Parathyroid adenoma (tissue), 2 donors: ENCODE results near the gene FAM78A.
"Not testable (repeated sequence)": the region's sequence is repeated elsewhere in the genome, so short reads cannot be mapped to it uniquely, and the experiment has no call there.

Experiments used
- H2AFZ ChIP-seq: fragments of 300-600 bp; sonication (generic); one replicate; pipeline ENCODE4 v1.7.0; 2017; ENCODE audit warnings: antibody characterized with exemption, mild to moderate bottlenecking
- H3K27ac ChIP-seq: fragments of 300-600 bp; sonication (generic); one replicate; pipeline ENCODE4 v1.7.0; 2017
- H3K27me3 ChIP-seq: fragments of 300-600 bp; sonication (generic); one replicate; pipeline ENCODE4 v1.7.0; 2017; ENCODE audit warnings: low read length; ENCODE audit not compliant: control insufficient read depth, insufficient read depth
- H3K36me3 ChIP-seq: fragments of 300-600 bp; sonication (generic); one replicate; pipeline ENCODE4 v1.7.0; 2017; ENCODE audit warnings: low read length; ENCODE audit not compliant: control insufficient read depth, insufficient read depth
- H3K4me1 ChIP-seq: fragments of 300-600 bp; sonication (generic); one replicate; pipeline ENCODE4 v1.7.0; 2017; ENCODE audit warnings: control low read depth
- H3K4me2 ChIP-seq: fragments of 300-600 bp; sonication (generic); one replicate; pipeline ENCODE4 v1.7.0; 2017; ENCODE audit warnings: low read length
- H3K4me3 ChIP-seq: fragments of 300-600 bp; sonication (generic); one replicate; pipeline ENCODE4 v1.7.0; 2017; ENCODE audit warnings: low read depth, low read length
- H3K79me2 ChIP-seq: fragments of 300-600 bp; sonication (generic); one replicate; pipeline ENCODE4 v1.7.0; 2017; ENCODE audit warnings: control low read depth
- H3K9ac ChIP-seq: fragments of 300-600 bp; sonication (generic); one replicate; pipeline ENCODE4 v1.7.0; 2017; ENCODE audit warnings: mild to moderate bottlenecking
- H3K9me3 ChIP-seq: fragments of 300-600 bp; sonication (generic); one replicate; pipeline ENCODE4 v1.7.0; 2017; ENCODE audit warnings: low read length; ENCODE audit not compliant: control insufficient read depth
- TF ChIP-seq, protein P1 (sequence below): fragments of 300-600 bp; sonication (generic); IDR thresholded peaks from one replicate; pipeline ENCODE4 v1.7.0; 2017; ENCODE audit warnings: antibody characterized with exemption, mild to moderate bottlenecking
- donor health status: primary hyperparathyroidism.

Gene FAM78A

DNA sequence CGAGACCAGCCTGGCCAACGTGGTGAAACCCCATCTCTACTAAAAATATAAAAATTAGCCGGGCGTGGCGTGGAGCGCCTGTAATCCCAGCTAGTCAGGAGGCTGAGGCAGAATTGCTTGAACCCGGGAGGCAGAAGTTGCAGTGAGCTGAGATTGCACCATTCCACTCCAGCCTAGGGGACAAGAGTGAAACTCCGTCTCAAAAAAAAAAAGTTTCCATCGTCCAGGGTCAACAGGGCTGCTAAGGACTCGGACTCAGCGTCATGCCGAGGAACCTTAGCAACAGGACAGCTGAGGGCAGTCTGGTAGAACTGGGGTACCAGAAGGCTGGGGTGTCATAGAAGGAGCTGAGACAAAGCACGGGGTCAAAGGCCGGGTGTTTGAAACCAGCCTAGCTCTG, 21.7 kb downstream of the FAM78A start:
- Histone ChIP-seq H3K27me3 (no peaks in the 10 kb centered on the region), H3K36me3 (no peaks in the 10 kb centered on the region), H3K27ac (no peak overlapping the region), H3K79me2 (no peaks in the 10 kb centered on the region), H3K9ac (no peak overlapping the region), H2AFZ (no peak overlapping the region), H3K4me2 (no peak overlapping the region), H3K4me1 (no peaks in the 10 kb centered on the region), H3K4me3 (no peak overlapping the region), H3K9me3 (no peaks in the 10 kb centered on the region)
- TF ChIP-seq, protein P1, sequence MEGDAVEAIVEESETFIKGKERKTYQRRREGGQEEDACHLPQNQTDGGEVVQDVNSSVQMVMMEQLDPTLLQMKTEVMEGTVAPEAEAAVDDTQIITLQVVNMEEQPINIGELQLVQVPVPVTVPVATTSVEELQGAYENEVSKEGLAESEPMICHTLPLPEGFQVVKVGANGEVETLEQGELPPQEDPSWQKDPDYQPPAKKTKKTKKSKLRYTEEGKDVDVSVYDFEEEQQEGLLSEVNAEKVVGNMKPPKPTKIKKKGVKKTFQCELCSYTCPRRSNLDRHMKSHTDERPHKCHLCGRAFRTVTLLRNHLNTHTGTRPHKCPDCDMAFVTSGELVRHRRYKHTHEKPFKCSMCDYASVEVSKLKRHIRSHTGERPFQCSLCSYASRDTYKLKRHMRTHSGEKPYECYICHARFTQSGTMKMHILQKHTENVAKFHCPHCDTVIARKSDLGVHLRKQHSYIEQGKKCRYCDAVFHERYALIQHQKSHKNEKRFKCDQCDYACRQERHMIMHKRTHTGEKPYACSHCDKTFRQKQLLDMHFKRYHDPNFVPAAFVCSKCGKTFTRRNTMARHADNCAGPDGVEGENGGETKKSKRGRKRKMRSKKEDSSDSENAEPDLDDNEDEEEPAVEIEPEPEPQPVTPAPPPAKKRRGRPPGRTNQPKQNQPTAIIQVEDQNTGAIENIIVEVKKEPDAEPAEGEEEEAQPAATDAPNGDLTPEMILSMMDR, result no peak

DNA sequence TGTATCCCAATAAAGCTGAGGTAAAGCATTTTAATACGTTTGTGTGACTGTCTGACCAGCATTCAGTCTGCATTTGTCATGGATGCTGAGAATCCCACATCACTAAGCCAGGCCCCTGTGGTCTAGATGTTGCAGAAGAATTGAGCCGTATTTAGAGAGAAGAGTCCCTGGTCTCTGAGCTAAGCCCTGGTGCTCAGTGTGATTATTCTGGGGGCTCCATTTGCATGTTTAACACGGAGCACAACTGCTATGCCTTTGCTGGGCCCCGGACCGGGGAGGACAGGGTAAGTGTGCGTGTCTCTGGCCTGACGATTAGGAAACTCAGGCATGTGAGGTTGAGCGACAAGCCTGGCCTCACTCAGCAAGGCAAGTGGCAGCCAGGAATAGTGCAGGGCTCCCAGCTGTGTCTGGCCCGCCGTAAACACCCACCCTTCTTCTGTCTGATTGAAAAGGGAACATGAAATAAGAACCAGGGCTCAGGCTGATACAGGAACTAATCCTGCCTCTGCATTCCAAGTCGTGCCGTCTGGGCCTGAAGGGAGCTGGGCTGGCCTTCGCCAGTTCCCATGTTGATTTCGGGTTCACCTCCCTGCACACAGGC, 22.3 kb downstream of the FAM78A start:
- no peaks in the 10 kb centered on the region for H3K9me3 ChIP-seq
- no peak overlapping the region for H2AFZ ChIP-seq
- H3K4me1 ChIP-seq, result no peaks in the 10 kb centered on the region
- no peaks in the 10 kb centered on the region for H3K27me3 ChIP-seq
- no peak overlapping the region for H3K9ac ChIP-seq
- H3K27ac ChIP-seq, result no peak overlapping the region
- H3K79me2 ChIP-seq, result no peaks in the 10 kb centered on the region
- H3K4me2 ChIP-seq, result no peak overlapping the region
- no peaks in the 10 kb centered on the region for H3K36me3 ChIP-seq
- TF ChIP-seq, protein P1, result no peak
- H3K4me3 ChIP-seq, result no peak overlapping the region

DNA sequence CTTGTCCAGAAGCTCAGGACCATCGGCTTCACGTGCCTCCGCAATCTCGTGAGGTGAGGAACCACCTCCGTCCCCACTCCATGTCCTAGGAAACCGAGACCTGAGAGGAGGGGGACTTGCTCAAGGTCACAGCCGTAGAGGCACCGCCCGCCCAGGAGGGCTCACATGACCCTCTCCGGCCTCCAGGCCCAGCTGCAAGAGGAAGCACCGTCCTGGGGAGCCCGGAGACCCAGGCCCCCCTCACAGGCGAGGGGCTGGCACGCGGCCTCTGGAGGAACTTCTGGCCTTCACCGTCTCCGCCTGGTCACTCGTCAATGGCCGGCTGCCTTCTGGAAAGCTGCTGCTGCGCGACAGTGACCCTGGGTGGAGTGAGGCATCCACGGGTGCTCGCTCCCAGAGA, 24.2 kb downstream of the FAM78A start:
- no peak overlapping the region for H3K4me3 ChIP-seq
- no peak overlapping the region for H3K27ac ChIP-seq
- no peak overlapping the region for H2AFZ ChIP-seq
- no peaks in the 10 kb centered on the region for H3K4me1 ChIP-seq
- TF ChIP-seq, protein P1, result no peak
- no peaks in the 10 kb centered on the region for H3K79me2 ChIP-seq
- no peak overlapping the region for H3K9ac ChIP-seq
- H3K27me3 ChIP-seq, result no peaks in the 10 kb centered on the region
- no peaks in the 10 kb centered on the region for H3K9me3 ChIP-seq
- no peak overlapping the region for H3K4me2 ChIP-seq
- no peaks in the 10 kb centered on the region for H3K36me3 ChIP-seq

DNA sequence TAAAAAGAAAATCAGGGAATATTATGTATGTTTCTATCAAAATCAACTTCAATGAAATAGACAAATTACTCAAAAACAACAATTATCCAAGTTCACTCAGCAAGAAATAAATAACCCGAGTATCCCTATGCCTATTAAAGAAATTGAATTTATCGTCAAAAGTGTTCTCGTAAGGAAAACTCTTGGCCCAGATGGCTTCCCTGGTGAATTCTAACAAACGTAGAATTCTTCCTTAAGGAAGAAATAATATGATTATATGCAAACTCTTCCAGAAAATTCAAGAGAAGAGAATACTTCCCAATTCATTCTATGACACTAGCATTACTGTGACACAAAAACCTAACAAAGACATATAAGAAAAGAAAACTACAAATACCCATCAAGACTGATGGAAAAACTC, 29.7 kb downstream of the FAM78A start:
- Histone ChIP-seq H3K9me3 (no peaks in the 10 kb centered on the region), H3K9ac (no peak overlapping the region), H3K27ac (no peak overlapping the region), H3K4me1 (no peaks in the 10 kb centered on the region), H3K4me2 (no peak overlapping the region), H3K36me3 (no peaks in the 10 kb centered on the region), H3K27me3 (no peaks in the 10 kb centered on the region), H2AFZ (no peak overlapping the region), H3K4me3 (no peak overlapping the region), H3K79me2 (no peaks in the 10 kb centered on the region)
- TF ChIP-seq, protein P1, result no peak

DNA sequence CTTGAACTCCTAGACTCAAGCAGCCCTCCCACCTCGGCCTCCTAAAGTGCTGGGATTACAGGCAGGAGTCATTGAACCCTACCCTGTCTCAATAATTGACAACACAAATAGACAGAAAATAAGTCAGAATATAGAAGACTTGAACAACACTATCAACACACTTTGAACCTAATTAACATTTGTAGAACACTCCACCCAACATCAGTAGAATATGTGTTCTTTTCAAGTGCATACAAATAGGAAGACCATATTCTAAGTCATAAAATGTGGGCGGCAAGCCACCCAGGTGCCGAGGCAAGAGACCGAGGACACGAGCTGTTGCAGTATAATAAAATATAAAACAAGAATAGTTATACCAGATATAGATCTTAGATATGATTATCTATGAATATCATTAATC, 32.0 kb downstream of the FAM78A start:
- not testable (repeated sequence) for H3K4me2 ChIP-seq, H3K9ac ChIP-seq, H3K27me3 ChIP-seq, H3K4me1 ChIP-seq, H3K79me2 ChIP-seq, H2AFZ ChIP-seq, H3K9me3 ChIP-seq, H3K4me3 ChIP-seq, H3K36me3 ChIP-seq, H3K27ac ChIP-seq
